IMR-90 (cell line): ENCODE measurements around the gene RNF166. TPM values are rescaled to one million over a fixed set of nuclear protein-coding genes. Genes with fewer than 3 reads are reported as not detected.

Experiments
- ATAC-seq: fragments of 200-7000 bp; cut with Tn5 transposase; 2 replicates; pipeline ENCODE4 v1.9.1; 2020; ENCODE audit warnings: low read depth, mild to moderate bottlenecking, moderate library complexity
- BruUV-seq: library from RNA; stranded (reverse); fragments of 400-500 nt; replicated peaks from 2 replicates; lab custom pipeline; 2021; lab: Mats Ljungman, UMichigan
- CTCF ChIA-PET: fragments of 300-600 bp; formaldehyde crosslinking; extraction: SDS; loops from one replicate; lab custom pipeline; 2021; ENCODE audit warnings: antibody characterized with exemption; lab: Yijun Ruan, JAX
- POLR2A ChIA-PET: fragments of 300-600 bp; sonication (Branson Sonifier 250); formaldehyde crosslinking; loops from one replicate; lab custom pipeline; 2022; ENCODE audit warnings: antibody characterized with exemption; ENCODE audit not compliant: unreplicated experiment; lab: Charles Lee
- DNase-seq: peaks from one replicate; pipeline ENCODE4 v3.0.0; 2013
- H2AFZ ChIP-seq: replicated peaks from 2 replicates; pipeline ENCODE3; 2013; ENCODE audit warnings: low read length, mild to moderate bottlenecking; ENCODE audit not compliant: poor library complexity
- H2AK5ac ChIP-seq: 2 replicates; pipeline ENCODE4 v1.6.1; 2013; ENCODE audit warnings: low read depth, low read length, inconsistent platforms
- H2AK9ac ChIP-seq: replicated peaks from 2 replicates; pipeline ENCODE3; 2013; ENCODE audit warnings: mild to moderate bottlenecking, low read depth, low read length, moderate library complexity; ENCODE audit not compliant: poor library complexity
- H2BK120ac ChIP-seq: 2 replicates; pipeline ENCODE4 v1.6.1; 2013; ENCODE audit warnings: low read depth, low read length, inconsistent platforms
- H2BK15ac ChIP-seq: 3 replicates; pipeline ENCODE4 v1.6.1; 2013; ENCODE audit warnings: low read depth, low read length, inconsistent platforms
- H2BK20ac ChIP-seq: 2 replicates; pipeline ENCODE4 v1.6.1; 2013; ENCODE audit warnings: low read depth, mild to moderate bottlenecking, inconsistent platforms, low read length, moderate library complexity
- H2BK5ac ChIP-seq: 2 replicates; pipeline ENCODE4 v1.6.1; 2013; ENCODE audit warnings: mild to moderate bottlenecking, low read depth, low read length, inconsistent platforms; ENCODE audit not compliant: poor library complexity, severe bottlenecking
- H3K14ac ChIP-seq: replicated peaks from 2 replicates; pipeline ENCODE4 v1.6.1; 2013; ENCODE audit warnings: low read depth, low read length, inconsistent platforms
- H3K18ac ChIP-seq: 2 replicates; pipeline ENCODE4 v1.6.1; 2013; ENCODE audit warnings: low read depth, low read length, control low read depth
- H3K23ac ChIP-seq: 2 replicates; pipeline ENCODE4 v1.6.1; 2013; ENCODE audit warnings: low read depth, low read length, inconsistent platforms
- H3K27ac ChIP-seq: 2 replicates; pipeline ENCODE4 v1.5.1; 2013; ENCODE audit warnings: mild to moderate bottlenecking, control low read depth, low read length; ENCODE audit not compliant: insufficient read depth
- H3K27me3 ChIP-seq: 2 replicates; pipeline ENCODE4 v1.6.1; 2013; ENCODE audit warnings: low read length; ENCODE audit not compliant: control insufficient read depth, insufficient read depth
- H3K36me3 ChIP-seq: 2 replicates; pipeline ENCODE4 v1.6.1; 2013; ENCODE audit warnings: low read length, mixed read lengths; ENCODE audit not compliant: control insufficient read depth, insufficient read depth
- H3K4ac ChIP-seq: 2 replicates; pipeline ENCODE4 v1.6.1; 2013; ENCODE audit warnings: low read depth, low read length, inconsistent platforms
- H3K4me1 ChIP-seq: 2 replicates; pipeline ENCODE4 v1.6.1; 2013; ENCODE audit warnings: low read length, mixed read lengths; ENCODE audit not compliant: control insufficient read depth, insufficient read depth
- H3K4me2 ChIP-seq: 2 replicates; pipeline ENCODE4 v1.6.1; 2013; ENCODE audit warnings: low read depth, mild to moderate bottlenecking, control low read depth, low read length, moderate library complexity
- H3K4me3 ChIP-seq: 2 replicates; pipeline ENCODE4 v1.5.1; 2013; ENCODE audit warnings: low read depth, mild to moderate bottlenecking, control low read depth, low read length, moderate library complexity; ENCODE audit not compliant: insufficient read depth
- H3K56ac ChIP-seq: 2 replicates; pipeline ENCODE4 v1.6.1; 2013; ENCODE audit warnings: low read length, inconsistent platforms; ENCODE audit not compliant: insufficient read depth; ENCODE audit errors: extremely low read depth
- H3K79me1 ChIP-seq, 2 experiments: 2 replicates each; pipeline ENCODE4 v1.6.1; 2013; ENCODE audit warnings: low read length in 2 of 2, inconsistent platforms in 1 of 2, low read depth in 1 of 2
- H3K9ac ChIP-seq: 2 replicates; pipeline ENCODE4 v1.6.1; 2013; ENCODE audit warnings: low read depth, low read length, control low read depth
- H3K9me1 ChIP-seq: 2 replicates; pipeline ENCODE4 v1.6.1; 2013; ENCODE audit warnings: low read length, inconsistent platforms; ENCODE audit not compliant: insufficient read depth
- H3K9me3 ChIP-seq: 2 replicates; pipeline ENCODE4 v1.6.1; 2013; ENCODE audit warnings: low read length; ENCODE audit not compliant: control insufficient read depth, insufficient read depth
- H4K20me1 ChIP-seq: 2 replicates; pipeline ENCODE4 v1.6.1; 2013; ENCODE audit warnings: low read length, inconsistent platforms; ENCODE audit not compliant: insufficient read depth
- H4K5ac ChIP-seq: 2 replicates; pipeline ENCODE4 v1.6.1; 2013; ENCODE audit warnings: mild to moderate bottlenecking, low read depth, low read length, control low read depth
- H4K8ac ChIP-seq, 2 experiments: 2 replicates each; pipeline ENCODE4 v1.6.1; 2013; ENCODE audit warnings: low read depth in 2 of 2, low read length in 2 of 2, control low read depth in 1 of 2, inconsistent platforms in 1 of 2
- H4K91ac ChIP-seq: 2 replicates; pipeline ENCODE4 v1.6.1; 2013; ENCODE audit warnings: low read depth, low read length, inconsistent platforms; ENCODE audit not compliant: insufficient read depth
- BHLHE40 ChIP-seq: fragments of 150-350 bp; IDR thresholded peaks from 2 replicates; pipeline ENCODE4 v1.6.1; 2016; ENCODE audit warnings: mild to moderate bottlenecking, low read depth, low read length
- CEBPB ChIP-seq: IDR thresholded peaks from 2 replicates; pipeline ENCODE4 v1.6.1; 2012; ENCODE audit warnings: low read depth, low read length, improper control_type of control experiment
- CHD1 ChIP-seq: IDR thresholded peaks from 2 replicates; pipeline ENCODE4 v1.6.1; 2012; ENCODE audit warnings: low read depth, low read length, improper control_type of control experiment
- FOS ChIP-seq: fragments of 150-350 bp; IDR thresholded peaks from 2 replicates; pipeline ENCODE4 v1.6.1; 2016; ENCODE audit warnings: low read depth, low read length
- MAFK ChIP-seq: IDR thresholded peaks from 2 replicates; pipeline ENCODE4 v1.6.1; 2012; ENCODE audit warnings: low read depth, low read length, improper control_type of control experiment
- MAZ ChIP-seq: IDR thresholded peaks from 2 replicates; pipeline ENCODE4 v1.6.1; 2012; ENCODE audit warnings: low read depth, mild to moderate bottlenecking, low read length, improper control_type of control experiment, moderate library complexity, borderline replicate concordance
- MXI1 ChIP-seq: IDR thresholded peaks from 2 replicates; pipeline ENCODE4 v1.6.1; 2012; ENCODE audit warnings: low read depth, mild to moderate bottlenecking, low read length, moderate library complexity, borderline replicate concordance
- NFE2L2 ChIP-seq: fragments of 150-350 bp; IDR thresholded peaks from 2 replicates; pipeline ENCODE4 v1.6.1; 2016; ENCODE audit warnings: low read depth, mild to moderate bottlenecking, low read length
- POLR2A ChIP-seq: IDR thresholded peaks from 2 replicates; pipeline ENCODE4 v1.6.1; 2012; ENCODE audit warnings: mild to moderate bottlenecking, low read depth, low read length
- RAD21 ChIP-seq: IDR thresholded peaks from 2 replicates; pipeline ENCODE4 v1.6.1; 2012; ENCODE audit warnings: low read length, improper control_type of control experiment
- RCOR1 ChIP-seq: IDR thresholded peaks from 2 replicates; pipeline ENCODE4 v1.6.1; 2012; ENCODE audit warnings: mild to moderate bottlenecking, low read length, improper control_type of control experiment; ENCODE audit not compliant: insufficient replicate concordance
- RFX5 ChIP-seq: IDR thresholded peaks from 2 replicates; pipeline ENCODE4 v1.8.0; 2012; ENCODE audit warnings: low read depth, mild to moderate bottlenecking, low read length, moderate library complexity
- SMC3 ChIP-seq: fragments of 150-350 bp; IDR thresholded peaks from 2 replicates; pipeline ENCODE4 v1.6.1; 2016; ENCODE audit warnings: low read depth, mild to moderate bottlenecking, antibody characterized with exemption, low read length, moderate library complexity
- WGBS, 2 experiments: methylation state at CpG; one replicate each; pipeline versions ENCODE4 v1.1.5 to v1.1.7; 2013; ENCODE audit warnings: missing lambda C conversion rate in 2 of 2; ENCODE audit not compliant: insufficient read length in 1 of 2; ENCODE audit errors: extremely low coverage in 2 of 2; 5-methylcytosine and 5-hydroxymethylcytosine counted together
- dilution Hi-C: fragments of 300-500 bp; cut with HindIII; formaldehyde crosslinking; loops from one replicate; pipeline ENCODE4 v1.14.3; 2018; ENCODE audit warnings: low sequenced_read_pairs; ENCODE audit not compliant: unreplicated experiment
- in situ Hi-C: fragments of 300-500 bp; cut with MboI; formaldehyde crosslinking; loops from 3 replicates; pipeline ENCODE4 v1.14.3; 2019; ENCODE audit warnings: low sequenced_read_pairs, inconsistent platforms, mixed read lengths
- intact Hi-C: fragments of 100-400 bp; cut with micrococcal nuclease; formaldehyde crosslinking; loops from 2 replicates; pipeline ENCODE4 v1.10.0; 2022
- polyA plus RNA-seq, 3 experiments: library from polyadenylated mRNA; depleted of rRNA; stranded (reverse); fragments of >200 nt; gene quantifications; 2 replicates each; pipeline ENCODE4 v1.2.3, GENCODE V29; 2012; ENCODE audit warnings: low replicate concordance in 1 of 3
- total RNA-seq: library from RNA; depleted of rRNA; stranded (reverse); fragments of >200 nt; gene quantifications from 2 replicates; pipeline ENCODE4 v1.2.3, GENCODE V29; 2012
- TF ChIP-seq, protein P1 (sequence below): fragments of 150-350 bp; IDR thresholded peaks from 2 replicates; pipeline ENCODE4 v1.6.1; 2016; ENCODE audit warnings: low read depth, mild to moderate bottlenecking, low read length, moderate library complexity, borderline replicate concordance
- TF ChIP-seq, protein P2 (sequence below): fragments of 150-350 bp; IDR thresholded peaks from 2 replicates; pipeline ENCODE4 v1.6.1; 2017; ENCODE audit warnings: mild to moderate bottlenecking, antibody characterized with exemption, low read length, low read depth

The RNF166 gene
- total and polyA plus RNA-seq, 2 of the 4 experiments (the other 2 are of a cell fraction): 8.1 to 17.4 TPM

DNA sequence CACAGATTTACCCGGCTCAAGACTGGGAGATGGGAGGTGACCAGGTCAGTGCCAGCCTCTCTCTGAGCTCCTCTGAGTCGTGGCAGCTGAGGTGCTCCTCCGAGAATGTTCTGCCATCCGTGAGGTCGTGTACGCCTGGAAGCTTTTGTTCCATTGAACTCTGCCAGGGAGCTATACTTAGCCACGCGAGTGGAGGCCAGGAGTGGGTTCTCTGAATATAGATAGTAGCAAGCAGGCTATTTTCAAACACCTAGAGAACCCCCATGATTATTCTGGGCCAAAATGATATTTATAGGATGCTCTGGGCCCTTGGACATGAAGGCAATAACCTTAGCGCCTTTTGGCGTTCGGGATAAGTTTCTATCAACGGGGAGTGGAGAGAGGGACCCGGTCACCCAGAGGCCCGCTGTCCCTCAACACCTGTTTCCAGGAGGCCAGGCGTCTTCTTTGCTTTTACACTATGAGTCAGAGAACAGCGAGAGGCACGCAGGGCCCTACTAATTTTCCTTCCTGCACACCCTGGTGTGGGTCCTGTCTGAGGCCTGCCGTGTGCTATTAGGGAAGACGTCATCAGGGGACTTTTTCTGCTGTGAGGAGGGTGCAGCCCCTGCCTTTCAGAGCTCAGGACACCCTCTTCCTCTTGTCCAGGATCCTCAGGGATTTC, 32.4 kb downstream of the RNF166 start:
- Histone ChIP-seq H2BK5ac (no peak overlapping the region), H2BK20ac (no peak overlapping the region), H4K91ac (no peak overlapping the region), H4K20me1 (0 out of 2 replicates have a peak, but pooled peaks cover 5% of the 10 kb centered on the region), H2AK5ac (no peak overlapping the region), H3K27ac (no peak overlapping the region), H3K9ac (no peak overlapping the region), H2AFZ (no peak overlapping the region), H3K27me3 (no peaks in the 10 kb centered on the region), H2AK9ac (no peak overlapping the region), H2BK15ac (no peak overlapping the region), H3K9me3 (no peaks in the 10 kb centered on the region), H2BK120ac (no peak overlapping the region), H3K4me1 (no peaks in the 10 kb centered on the region), H4K5ac (no peak overlapping the region), H3K14ac (no peak overlapping the region), H3K4me3 (no peak overlapping the region), H3K4me2 (no peak overlapping the region), H3K23ac (no peak overlapping the region), H3K79me1 (no peaks in the 10 kb centered on the region), H3K4ac (no peak overlapping the region), H3K36me3 (peaks cover 7% of the 10 kb centered on the region; the same call in 1 of the 2 replicates), H3K56ac (no peak overlapping the region), H3K9me1 (no peaks in the 10 kb centered on the region), H3K18ac (no peak overlapping the region), H4K8ac (no peak overlapping the region)
- in situ Hi-C loops (no loop called here), dilution Hi-C loops (no loop called here), intact Hi-C loops (no loop called here)
- WGBS, 2 experiments: 100% methylated on average over 5 of the region's 19 CpGs; no CpG with 5 or more reads in 1 of the 2 experiments
- no peak for TF ChIP-seq MAFK
- no peak for TF ChIP-seq NFE2L2
- no peak for TF ChIP-seq RCOR1
- TF ChIP-seq, protein P1, sequence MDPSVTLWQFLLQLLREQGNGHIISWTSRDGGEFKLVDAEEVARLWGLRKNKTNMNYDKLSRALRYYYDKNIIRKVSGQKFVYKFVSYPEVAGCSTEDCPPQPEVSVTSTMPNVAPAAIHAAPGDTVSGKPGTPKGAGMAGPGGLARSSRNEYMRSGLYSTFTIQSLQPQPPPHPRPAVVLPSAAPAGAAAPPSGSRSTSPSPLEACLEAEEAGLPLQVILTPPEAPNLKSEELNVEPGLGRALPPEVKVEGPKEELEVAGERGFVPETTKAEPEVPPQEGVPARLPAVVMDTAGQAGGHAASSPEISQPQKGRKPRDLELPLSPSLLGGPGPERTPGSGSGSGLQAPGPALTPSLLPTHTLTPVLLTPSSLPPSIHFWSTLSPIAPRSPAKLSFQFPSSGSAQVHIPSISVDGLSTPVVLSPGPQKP: no peak
- TF ChIP-seq RAD21: no peak
- TF ChIP-seq FOS: no peak
- TF ChIP-seq MXI1: no peak
- TF ChIP-seq CEBPB: no peak
- no peak for TF ChIP-seq BHLHE40
- TF ChIP-seq SMC3: no peak
- no peak for TF ChIP-seq CHD1
- TF ChIP-seq, protein P2, sequence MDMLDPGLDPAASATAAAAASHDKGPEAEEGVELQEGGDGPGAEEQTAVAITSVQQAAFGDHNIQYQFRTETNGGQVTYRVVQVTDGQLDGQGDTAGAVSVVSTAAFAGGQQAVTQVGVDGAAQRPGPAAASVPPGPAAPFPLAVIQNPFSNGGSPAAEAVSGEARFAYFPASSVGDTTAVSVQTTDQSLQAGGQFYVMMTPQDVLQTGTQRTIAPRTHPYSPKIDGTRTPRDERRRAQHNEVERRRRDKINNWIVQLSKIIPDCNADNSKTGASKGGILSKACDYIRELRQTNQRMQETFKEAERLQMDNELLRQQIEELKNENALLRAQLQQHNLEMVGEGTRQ: no peak
- no peak for TF ChIP-seq RFX5
- TF ChIP-seq MAZ: no peak
- TF ChIP-seq POLR2A: no peak
- BruUV-seq: no TSS peak
- ATAC-seq: no peak
- ChIA-PET CTCF (no interaction called here), POLR2A (interaction anchor here (0.6 kb wide), 1 partner anchor 9 kb away, joined by 5 read pairs; no protein-coding TSS in a partner anchor)
- DNase-seq: no peak
